Measurements from ENCODE around the gene QDPR. TPM values are rescaled to one million over a fixed set of nuclear protein-coding genes. Genes with fewer than 3 reads are reported as not detected.

Gene QDPR
- 45.3 to 56.5 TPM (median 47.3 TPM) in 5 replicates for total RNA-seq (2022; extraction: Qiagen RNA extraction)

GRCh38 chr4:17511950-17512795 lies at the start of gene QDPR:
TSS of gene QDPR (minus strand) at chr4:17512090. CDS start at chr4:17512054, 36 bp downstream.

GRCh38 chr4:17514865-17515264 lies 3.0 kb upstream of the QDPR start, which contains the start of gene CLRN2:
TSS of gene CLRN2 (plus strand) at chr4:17515165. CDS start at chr4:17515267, 102 bp downstream.

Other genes starting within 250 kb of the QDPR start
- not detected in 5 replicates for gene CLRN2, start 3.1 kb upstream of the QDPR start, total RNA-seq (2022; extraction: Qiagen RNA extraction)
- 32.2 to 47.0 TPM (median 33.0 TPM) in 5 replicates for gene LAP3, start 65.1 kb upstream of the QDPR start, total RNA-seq (2022; extraction: Qiagen RNA extraction)
- gene MED28, start 102.6 kb upstream of the QDPR start, total RNA-seq (2022; extraction: Qiagen RNA extraction), result 29.1 to 49.2 TPM (median 30.6 TPM) in 5 replicates

All from A549 treated with AZD2906 at 1 μM for 4 hours (cell line).